Left lobe of liver (tissue), 2 donors: ENCODE data around the gene WDR49. TPM values are rescaled to one million over a fixed set of nuclear protein-coding genes. Genes with fewer than 3 reads are reported as not detected.
A peak's percentile ranks its signal among the peaks of the same experiment; 100 is the strongest.

Experiments
- ATAC-seq: fragments of 200-7000 bp; cut with Tn5 transposase; one replicate; pipeline ENCODE4 v1.9.1; 2020; ENCODE audit warnings: mild to moderate bottlenecking, moderate library complexity
- DNase-seq: peaks from one replicate; pipeline ENCODE4 v3.0.0-alpha.2; 2020; ENCODE audit warnings: low spot score
- total RNA-seq: library from RNA; stranded (reverse); gene quantifications from one replicate; pipeline ENCODE4 v1.2.1, GENCODE V29; 2021
- donor health status: DM: no; HTN: no; CAD: no; lungs with moderate emphysema.
- donor health status: DM: no; HTN: yes; CAD: no.

WDR49 gene
- total RNA-seq = not detected

GRCh38 chr3:167653760-167654159 is at the start of gene WDR49:
WDR49 (minus strand) TSS chr3:167653942; CDS start chr3:167653425, 517 bp downstream.
- DNase-seq (no peak), ATAC-seq (no peak)

GRCh38 chr3:167700926-167701325 is 47.2 kb upstream of the WDR49 start:
- no peak for ATAC-seq
- DNase-seq = no peak

GRCh38 chr3:167700046-167700445 is 46.3 kb upstream of the WDR49 start:
- DNase-seq (no peak), ATAC-seq (no peak)

- DNase-seq (no peak), ATAC-seq (no peak)
These were observed 40.4 kb upstream of the WDR49 start for GRCh38 chr3:167694121-167694520.

- ATAC-seq (no peak), DNase-seq (no peak)
These were observed 37.6 kb upstream of the WDR49 start for GRCh38 chr3:167691366-167691765.

- DNase-seq = no peak
- ATAC-seq = peak; percentile 91
These were observed 30.7 kb upstream of the WDR49 start for GRCh38 chr3:167684388-167684993.

- DNase-seq = no peak
These were observed 25.8 kb upstream of the WDR49 start for GRCh38 chr3:167679526-167679925.

GRCh38 chr3:167675848-167676247 is 22.1 kb upstream of the WDR49 start:
- ATAC-seq = no peak

More at GRCh38 chr3:167679526-167679925, 25.8 kb upstream of the WDR49 start:
- no peak for ATAC-seq

GRCh38 chr3:167673221-167673620 is 19.5 kb upstream of the WDR49 start:
- ATAC-seq (no peak), DNase-seq (no peak)

More at GRCh38 chr3:167675848-167676247, 22.1 kb upstream of the WDR49 start:
- no peak for DNase-seq

- no peak for ATAC-seq
These were observed 18.2 kb upstream of the WDR49 start for GRCh38 chr3:167671878-167672427.

GRCh38 chr3:167669699-167670098 is 16.0 kb upstream of the WDR49 start:
- peak; percentile 97 for ATAC-seq
- no peak for DNase-seq

More at GRCh38 chr3:167671878-167672427, 18.2 kb upstream of the WDR49 start:
- no peak for DNase-seq

GRCh38 chr3:167668651-167669050 is 14.9 kb upstream of the WDR49 start:
- ATAC-seq (no peak), DNase-seq (no peak)

- ATAC-seq = no peak
- no peak for DNase-seq
These were observed 12.8 kb upstream of the WDR49 start for GRCh38 chr3:167666563-167666962.

- DNase-seq (no peak), ATAC-seq (no peak)
These were observed 9.2 kb upstream of the WDR49 start for GRCh38 chr3:167662919-167663400.

GRCh38 chr3:167657684-167658225 is 4.0 kb upstream of the WDR49 start:
- ATAC-seq (no peak), DNase-seq (no peak)

GRCh38 chr3:167656821-167657220 is 3.1 kb upstream of the WDR49 start:
- DNase-seq = no peak

GRCh38 chr3:167653155-167653554 is 587 bp downstream of the WDR49 start:
- DNase-seq (no peak), ATAC-seq (no peak)

More at GRCh38 chr3:167656821-167657220, 3.1 kb upstream of the WDR49 start:
- ATAC-seq = no peak

- no peak for ATAC-seq
- DNase-seq = no peak
These were observed 1.9 kb downstream of the WDR49 start for GRCh38 chr3:167651826-167652225.

- no peak for ATAC-seq
- DNase-seq = no peak
These were observed 3.3 kb downstream of the WDR49 start for GRCh38 chr3:167650459-167650858.

GRCh38 chr3:167649746-167650145 is 4.0 kb downstream of the WDR49 start:
- ATAC-seq (no peak), DNase-seq (no peak)

- ATAC-seq = no peak
These were observed 9.1 kb downstream of the WDR49 start for GRCh38 chr3:167644611-167645010.

GRCh38 chr3:167631471-167631870 is 22.3 kb downstream of the WDR49 start:
- ATAC-seq (no peak), DNase-seq (no peak)

More at GRCh38 chr3:167644611-167645010, 9.1 kb downstream of the WDR49 start:
- no peak for DNase-seq
